ENCODE measurements around the gene LZTFL1. TPM values are rescaled to one million over a fixed set of nuclear protein-coding genes. Genes with fewer than 3 reads are reported as not detected.

LZTFL1 gene
- total RNA-seq, 2 experiments from 2014 or later: 6.1 to 9.3 TPM

- peaks cover 17% of the 10 kb centered on the region for H3K4me1 Mint-ChIP-seq
- no peaks in the 10 kb centered on the region for H3K9me3 Mint-ChIP-seq (ENCODE audit: low read depth)
- H3K4me3 Mint-ChIP-seq: no peak overlapping the region
- CTCF ChIA-PET: interaction anchor here (1.0 to 1.9 kb wide), 5 partner anchors 12 to 164 kb away, joined by 3 to 7 read pairs (median 5); no protein-coding TSS in a partner anchor
- DNase-seq (peak; percentile 33), ATAC-seq (no peak)
- no peak overlapping the region for H3K27ac Mint-ChIP-seq
- H3K27me3 Mint-ChIP-seq: peaks cover 42% of the 10 kb centered on the region
- no peaks in the 10 kb centered on the region for H3K36me3 Mint-ChIP-seq
Observed at GRCh38 chr3:45774581-45775521, 67.1 kb downstream of the LZTFL1 start.

- Mint-ChIP-seq H3K36me3 (no peaks in the 10 kb centered on the region), H3K9me3 (ENCODE audit: low read depth) (no peaks in the 10 kb centered on the region), H3K4me3 (no peak overlapping the region), H3K27me3 (peaks cover 48% of the 10 kb centered on the region), H3K27ac (no peak overlapping the region), H3K4me1 (peaks cover 17% of the 10 kb centered on the region)
- DNase-seq (peak; percentile 14), ATAC-seq (no peak)
- CTCF ChIA-PET: interaction anchor here (1.0 to 1.9 kb wide), 4 partner anchors 11 to 155 kb away, joined by 3 to 7 read pairs (median 4); no protein-coding TSS in a partner anchor
Observed at GRCh38 chr3:45773714-45774449, 68.0 kb downstream of the LZTFL1 start.

Other genes starting within 250 kb of the LZTFL1 start
- gene LIMD1, start 247.4 kb downstream of the LZTFL1 start, total RNA-seq: 10 to 100 TPM; 47.7 to 65.2 TPM
- 10 to 100 TPM; 71.6 to 88.7 TPM for gene SACM1L, start 152.7 kb downstream of the LZTFL1 start, total RNA-seq
- gene SLC6A20, start 45.6 kb downstream of the LZTFL1 start, total RNA-seq: under 1 TPM in 1 of 2 experiments, not detected in 1; 0.05 TPM
- gene CCR9, start 44.4 kb upstream of the LZTFL1 start, total RNA-seq: 1 to 10 TPM; 3.2 to 9.7 TPM
- 100 to 1,000 TPM in 1 of 2 experiments, 10 to 100 TPM in 1; 49.7 to 109 TPM for gene CXCR6, start 101.3 kb upstream of the LZTFL1 start, total RNA-seq
- 10 to 100 TPM; 19.1 to 27.7 TPM for gene FYCO1, start 153.7 kb upstream of the LZTFL1 start, total RNA-seq
- gene XCR1, start 185.4 kb upstream of the LZTFL1 start, total RNA-seq: not detected

Measured in activated CD8-positive, alpha-beta memory T cell treated with anti-CD3 and anti-CD28 coated beads, Interleukin-2, amount 10 ng/mL, durations not matched to agents 7 days and 5 days (primary cell).